Testis (tissue), 3 donors: ENCODE measurements around the gene WNT6. TPM values are rescaled to one million over a fixed set of nuclear protein-coding genes. Genes with fewer than 3 reads are reported as not detected.
A peak's percentile ranks its signal among the peaks of the same experiment; 100 is the strongest.

Source experiments
- DNase-seq: peaks from one replicate; pipeline ENCODE4 v3.0.0-alpha.2; 2019
- H3K27ac ChIP-seq, 2 donors: fragments of 200-600 bp; sonication (generic); one replicate each; pipeline ENCODE4 v1.5.1; 2019
- H3K27me3 ChIP-seq: fragments of 200-600 bp; sonication (generic); one replicate; pipeline ENCODE4 v1.5.1; 2019
- H3K36me3 ChIP-seq: fragments of 200-600 bp; sonication (generic); one replicate; pipeline ENCODE4 v1.5.1; 2017; ENCODE audit warnings: low read depth; ENCODE audit errors: missing control alignments
- H3K4me1 ChIP-seq: fragments of 200-600 bp; sonication (generic); one replicate; pipeline ENCODE4 v1.5.1; 2019
- H3K4me3 ChIP-seq, 2 donors: fragments of 200-600 bp; sonication (generic); one replicate each; pipeline ENCODE4 v1.5.1; 2017 to 2019
- H3K9me3 ChIP-seq: fragments of 200-600 bp; sonication (generic); one replicate; pipeline ENCODE4 v1.5.1; 2017
- CTCF ChIP-seq, 3 experiments: fragments of 450-650 bp in 2 of 3; fragments of 200-600 bp in 1 of 3; sonication (generic) in 1 of 3; IDR thresholded peaks; one replicate each; pipeline ENCODE4 v1.5.1; 2016 to 2019; ENCODE audit warnings: antibody characterized with exemption in 3 of 3, mild to moderate bottlenecking in 2 of 3, moderate library complexity in 1 of 3
- POLR2A ChIP-seq: fragments of 450-650 bp; IDR thresholded peaks from one replicate; pipeline ENCODE4 v1.6.1; 2017; ENCODE audit warnings: antibody characterized with exemption, mild to moderate bottlenecking, moderate library complexity
- WGBS, 2 donors: methylation state at CpG; one replicate each; pipeline ENCODE4 v1.1.5; 2018; 5-methylcytosine and 5-hydroxymethylcytosine counted together
- intact Hi-C: fragments of 100-400 bp; cut with DNase I; formaldehyde crosslinking; loops from one replicate; pipeline ENCODE4 v1.15.1; 2023; ENCODE audit warnings: low total_unique reads
- polyA plus RNA-seq: library from polyadenylated mRNA; stranded (reverse); fragments of 350-450 nt; fragmentation: Illumina TruSeq; extraction: RNeasy Lipid Tissue Mini Kit (QIAGEN cat#74804); gene quantifications from one replicate; pipeline ENCODE4 v1.2.3, GENCODE V29; 2014; ENCODE audit warnings: low read depth, low replicate concordance; ENCODE audit not compliant: insufficient read depth
- total RNA-seq, 2 donors: library from RNA; depleted of rRNA; stranded (reverse); fragments of >200 nt; gene quantifications; one replicate each; pipeline ENCODE4 v1.2.3, GENCODE V29; 2016

The WNT6 gene
- total and polyA plus RNA-seq, 3 donors from 2014 or later = 2.7 to 46.5 (median 5.5) TPM

- intact Hi-C loops = no loop called here
- DNase-seq = no peak
- TF ChIP-seq CTCF (IDR thresholded peaks at IDR 0.05) (no peak), POLR2A (no peak)
- no peaks in the 10 kb centered on the region for H3K9me3 ChIP-seq
- no peaks in the 10 kb centered on the region for H3K36me3 ChIP-seq
- H3K27me3 ChIP-seq = no peaks in the 10 kb centered on the region
- H3K4me3 ChIP-seq = no peak overlapping the region
- H3K4me1 ChIP-seq = peaks cover 24% of the 10 kb centered on the region
- WGBS, 2 donors = 37 to 45% methylated on average over 11 to 16 of the region's 16 CpGs
- H3K27ac ChIP-seq = no peak overlapping the region
Measured at GRCh38 chr2:218878926-218879761, 19.5 kb downstream of the WNT6 start.

GRCh38 chr2:218879776-218880101 lies 20.1 kb downstream of the WNT6 start:
- Histone ChIP-seq H3K9me3 (no peaks in the 10 kb centered on the region), H3K27ac (no peak overlapping the region), H3K4me1 (peaks cover 24% of the 10 kb centered on the region), H3K27me3 (no peaks in the 10 kb centered on the region), H3K4me3 (peak overlapping the region in 1 of 2 donors; percentile 35), H3K36me3 (no peaks in the 10 kb centered on the region)
- intact Hi-C loops = no loop called here
- 0 to 17% methylated on average over 5 to 11 of the region's 11 CpGs for WGBS, 2 donors
- no peak for DNase-seq
- no peak for TF ChIP-seq POLR2A
- TF ChIP-seq CTCF (IDR thresholded peaks at IDR 0.05) = no peak

GRCh38 chr2:218880102-218880858 lies 20.7 kb downstream of the WNT6 start, which contains the start of gene WNT10A:
Gene WNT10A (plus strand): TSS chr2:218880852. CDS start chr2:218880996, 144 bp downstream.
- H3K4me1 ChIP-seq = peaks cover 24% of the 10 kb centered on the region
- WGBS, 2 donors = 1 to 3% methylated on average over 13 to 43 of the region's 58 CpGs
- intact Hi-C loops = no loop called here
- no peaks in the 10 kb centered on the region for H3K27me3 ChIP-seq
- H3K27ac ChIP-seq = no peak within 1 kb of the TSS
- H3K4me3 ChIP-seq = peak within 1 kb of the TSS in 1 of 2 donors; percentile 35
- DNase-seq = no peak
- no peak for TF ChIP-seq CTCF (IDR thresholded peaks at IDR 0.05)
- TF ChIP-seq POLR2A = no peak
- no peaks in the 10 kb centered on the region for H3K9me3 ChIP-seq
- no peaks in the 10 kb centered on the region for H3K36me3 ChIP-seq

- Histone ChIP-seq H3K27me3 (no peaks in the 10 kb centered on the region), H3K36me3 (no peaks in the 10 kb centered on the region), H3K9me3 (no peaks in the 10 kb centered on the region), H3K4me1 (peaks cover 22% of the 10 kb centered on the region), H3K27ac (no peak overlapping the region), H3K4me3 (peak overlapping the region in 1 of 2 donors; percentile 35)
- intact Hi-C loops = no loop called here
- no peak for DNase-seq
- 27 to 50% methylated on average over 1 to 13 of the region's 24 CpGs for WGBS, 2 donors
- TF ChIP-seq CTCF (IDR thresholded peaks at IDR 0.05) (no peak), POLR2A (no peak)
Measured at GRCh38 chr2:218880859-218881594, 21.4 kb downstream of the WNT6 start.
